GM23248 (cell line): ENCODE measurements around the gene ADAT2.

Source experiments
- EZH2 ChIP-seq: fragments of 200-600 bp; sonication (generic); IDR thresholded peaks from 2 replicates; pipeline ENCODE4 v1.6.1; 2018; ENCODE audit warnings: antibody characterized with exemption, mild to moderate bottlenecking; ENCODE audit not compliant: insufficient read depth, poor library complexity, severe bottlenecking
- EZH2phosphoT487 ChIP-seq: fragments of 200-600 bp; sonication (generic); IDR thresholded peaks from 2 replicates; pipeline ENCODE4 v1.6.1; 2018; ENCODE audit warnings: antibody characterized with exemption, moderate library complexity, mild to moderate bottlenecking, low read depth; ENCODE audit not compliant: insufficient read depth

GRCh38 chr6:143401636-143402370 lies 48.7 kb downstream of the ADAT2 start:
- no peak for TF ChIP-seq EZH2
- TF ChIP-seq EZH2phosphoT487 = no peak
